PFSK-1 (cell line): ENCODE measurements around the gene DUS1L.

ENCODE experiments used
- REST ChIP-seq, 2 experiments: IDR thresholded peaks; 2 replicates each; pipeline versions ENCODE4 v1.6.1 to v1.8.0; 2011 to 2012; ENCODE audit warnings: low read depth in 2 of 2, low read length in 2 of 2, control low read depth in 1 of 2, inconsistent platforms in 1 of 2, mild to moderate bottlenecking in 1 of 2, moderate library complexity in 1 of 2; ENCODE audit not compliant: insufficient read depth in 1 of 2
- SIN3A ChIP-seq: IDR thresholded peaks from 2 replicates; pipeline ENCODE4 v1.6.1; 2012; ENCODE audit warnings: mild to moderate bottlenecking, low read length, moderate library complexity, borderline replicate concordance; ENCODE audit not compliant: insufficient read depth

GRCh38 chr17:82105417-82105881 lies 39.8 kb upstream of the DUS1L start:
- TF ChIP-seq REST (IDR thresholded peaks at IDR 0.05; ENCODE audit: insufficient read depth in 1 of 2, low read depth in 2 of 2, low read length in 2 of 2): no peak
- TF ChIP-seq SIN3A: no peak
